DOHH2 (cell line): Measurements from ENCODE around the gene C2orf74.

Experiments
- CTCF ChIP-seq: fragments of 200-600 bp; sonication (generic); IDR thresholded peaks from one replicate; pipeline ENCODE4 v1.5.1; 2014; ENCODE audit warnings: antibody characterized with exemption, mild to moderate bottlenecking, low read depth, low read length; ENCODE audit not compliant: poor library complexity, severe bottlenecking
- EZH2phosphoT487 ChIP-seq: fragments of 200-600 bp; sonication (generic); IDR thresholded peaks from 2 replicates; pipeline ENCODE4 v1.6.1; 2017; ENCODE audit warnings: borderline replicate concordance, mild to moderate bottlenecking, antibody characterized with exemption, low read length, moderate library complexity, mixed read lengths

- no peak for TF ChIP-seq CTCF
- no peak for TF ChIP-seq EZH2phosphoT487
Measured at GRCh38 chr2:61173116-61173515, 11.1 kb downstream of the C2orf74 start.
